ENCODE measurements around the gene CEP72.
"Not testable (repeated sequence)": the region's sequence is repeated elsewhere in the genome, so short reads cannot be mapped to it uniquely, and the experiment has no call there.

CEP72 gene

GRCh38 chr5:581941-582340, 30.2 kb upstream of the CEP72 start:
- no peak overlapping the region for H3K4me2 ChIP-seq (ENCODE audit: low read length)
- H3K4me3 ChIP-seq (ENCODE audit: low read depth, low read length, poor library complexity, severe bottlenecking) = no peak overlapping the region
- H3K27me3 ChIP-seq (ENCODE audit: insufficient read depth, low read length) = no peaks in the 10 kb centered on the region; the same call in 1 of the 2 replicates
- H3K79me2 ChIP-seq (ENCODE audit: insufficient read depth, low read length) = no peaks in the 10 kb centered on the region
- H3K27ac ChIP-seq (ENCODE audit: low read depth, low read length, poor library complexity, severe bottlenecking) = no peak overlapping the region
- no peak overlapping the region for H2AFZ ChIP-seq (ENCODE audit: low read length)
- no peaks in the 10 kb centered on the region for H4K20me1 ChIP-seq (ENCODE audit: insufficient read depth, low read length)
- TF ChIP-seq CTCF (IDR thresholded peaks at IDR 0.05; ENCODE audit: low read length) (no peak), EZH2 (IDR thresholded peaks at IDR 0.05; ENCODE audit: borderline replicate concordance, low read length) (no peak)
- H3K9ac ChIP-seq (ENCODE audit: low read length) = no peak overlapping the region
- no peaks in the 10 kb centered on the region; the same call in 1 of the 2 replicates for H3K36me3 ChIP-seq (ENCODE audit: insufficient read depth, low read length)
- no peaks in the 10 kb centered on the region for H3K4me1 ChIP-seq (ENCODE audit: insufficient read depth, low read length, severe bottlenecking)
- H3K9me2 ChIP-seq (ENCODE audit: low read depth, low read length) = no peaks in the 10 kb centered on the region
- no peaks in the 10 kb centered on the region for H3F3A ChIP-seq (ENCODE audit: insufficient read depth, low read length)
- 0 out of 2 replicates have a peak, but pooled peaks cover 3% of the 10 kb centered on the region for H3K9me3 ChIP-seq (ENCODE audit: low read length)

GRCh38 chr5:582445-582844, 29.7 kb upstream of the CEP72 start:
- H4K20me1 ChIP-seq (ENCODE audit: insufficient read depth, low read length); H3K4me1 ChIP-seq (ENCODE audit: insufficient read depth, low read length, severe bottlenecking); H3K27ac ChIP-seq (ENCODE audit: low read depth, low read length, poor library complexity, severe bottlenecking); H3F3A ChIP-seq (ENCODE audit: insufficient read depth, low read length); H3K9ac ChIP-seq (ENCODE audit: low read length); H3K4me2 ChIP-seq (ENCODE audit: low read length); H3K4me3 ChIP-seq (ENCODE audit: low read depth, low read length, poor library complexity, severe bottlenecking); H3K9me2 ChIP-seq (ENCODE audit: low read depth, low read length); H3K9me3 ChIP-seq (ENCODE audit: low read length); H3K27me3 ChIP-seq (ENCODE audit: insufficient read depth, low read length); H3K79me2 ChIP-seq (ENCODE audit: insufficient read depth, low read length); H2AFZ ChIP-seq (ENCODE audit: low read length); H3K36me3 ChIP-seq (ENCODE audit: insufficient read depth, low read length): not testable (repeated sequence)

- H3K36me3 ChIP-seq (ENCODE audit: insufficient read depth, low read length) = no peaks in the 10 kb centered on the region; the same call in 1 of the 2 replicates
- H3F3A ChIP-seq (ENCODE audit: insufficient read depth, low read length) = no peaks in the 10 kb centered on the region
- H3K9me3 ChIP-seq (ENCODE audit: low read length) = 0 out of 2 replicates have a peak, but pooled peaks cover 2% of the 10 kb centered on the region
- H3K9ac ChIP-seq (ENCODE audit: low read length) = no peak overlapping the region
- H3K9me2 ChIP-seq (ENCODE audit: low read depth, low read length) = no peaks in the 10 kb centered on the region
- H3K4me1 ChIP-seq (ENCODE audit: insufficient read depth, low read length, severe bottlenecking) = no peaks in the 10 kb centered on the region
- no peak overlapping the region for H3K27ac ChIP-seq (ENCODE audit: low read depth, low read length, poor library complexity, severe bottlenecking)
- no peaks in the 10 kb centered on the region for H4K20me1 ChIP-seq (ENCODE audit: insufficient read depth, low read length)
- no peak overlapping the region for H2AFZ ChIP-seq (ENCODE audit: low read length)
- H3K4me2 ChIP-seq (ENCODE audit: low read length) = no peak overlapping the region
- H3K27me3 ChIP-seq (ENCODE audit: insufficient read depth, low read length) = no peaks in the 10 kb centered on the region; the same call in 1 of the 2 replicates
- H3K4me3 ChIP-seq (ENCODE audit: low read depth, low read length, poor library complexity, severe bottlenecking) = no peak overlapping the region
- no peaks in the 10 kb centered on the region for H3K79me2 ChIP-seq (ENCODE audit: insufficient read depth, low read length)
- no peak for TF ChIP-seq EZH2 (IDR thresholded peaks at IDR 0.05; ENCODE audit: borderline replicate concordance, low read length)
- TF ChIP-seq CTCF (IDR thresholded peaks at IDR 0.05; ENCODE audit: low read length) = no peak
Measured at GRCh38 chr5:582936-583635, 29.1 kb upstream of the CEP72 start.

- H3K36me3 ChIP-seq (ENCODE audit: insufficient read depth, low read length) = no peaks in the 10 kb centered on the region; the same call in 1 of the 2 replicates
Measured at GRCh38 chr5:583645-584044, 28.5 kb upstream of the CEP72 start.

More at GRCh38 chr5:583645-584044, 28.5 kb upstream of the CEP72 start:
- Histone ChIP-seq H3K4me1 (ENCODE audit: insufficient read depth, low read length, severe bottlenecking) (no peaks in the 10 kb centered on the region), H3F3A (ENCODE audit: insufficient read depth, low read length) (no peaks in the 10 kb centered on the region), H2AFZ (ENCODE audit: low read length) (no peak overlapping the region), H3K9me3 (ENCODE audit: low read length) (no peaks in the 10 kb centered on the region), H3K9ac (ENCODE audit: low read length) (no peak overlapping the region), H3K4me3 (ENCODE audit: low read depth, low read length, poor library complexity, severe bottlenecking) (no peak overlapping the region), H3K9me2 (ENCODE audit: low read depth, low read length) (no peaks in the 10 kb centered on the region), H3K27ac (ENCODE audit: low read depth, low read length, poor library complexity, severe bottlenecking) (no peak overlapping the region), H3K79me2 (ENCODE audit: insufficient read depth, low read length) (no peaks in the 10 kb centered on the region), H3K4me2 (ENCODE audit: low read length) (no peak overlapping the region), H4K20me1 (ENCODE audit: insufficient read depth, low read length) (no peaks in the 10 kb centered on the region), H3K27me3 (ENCODE audit: insufficient read depth, low read length) (no peaks in the 10 kb centered on the region; the same call in 1 of the 2 replicates)
- TF ChIP-seq EZH2 (IDR thresholded peaks at IDR 0.05; ENCODE audit: borderline replicate concordance, low read length) (no peak), CTCF (IDR thresholded peaks at IDR 0.05; ENCODE audit: low read length) (no peak)
